ENCODE data around the gene FBXW4.
A peak's percentile ranks its signal among the peaks of the same experiment; 100 is the strongest.

The FBXW4 gene

DNA sequence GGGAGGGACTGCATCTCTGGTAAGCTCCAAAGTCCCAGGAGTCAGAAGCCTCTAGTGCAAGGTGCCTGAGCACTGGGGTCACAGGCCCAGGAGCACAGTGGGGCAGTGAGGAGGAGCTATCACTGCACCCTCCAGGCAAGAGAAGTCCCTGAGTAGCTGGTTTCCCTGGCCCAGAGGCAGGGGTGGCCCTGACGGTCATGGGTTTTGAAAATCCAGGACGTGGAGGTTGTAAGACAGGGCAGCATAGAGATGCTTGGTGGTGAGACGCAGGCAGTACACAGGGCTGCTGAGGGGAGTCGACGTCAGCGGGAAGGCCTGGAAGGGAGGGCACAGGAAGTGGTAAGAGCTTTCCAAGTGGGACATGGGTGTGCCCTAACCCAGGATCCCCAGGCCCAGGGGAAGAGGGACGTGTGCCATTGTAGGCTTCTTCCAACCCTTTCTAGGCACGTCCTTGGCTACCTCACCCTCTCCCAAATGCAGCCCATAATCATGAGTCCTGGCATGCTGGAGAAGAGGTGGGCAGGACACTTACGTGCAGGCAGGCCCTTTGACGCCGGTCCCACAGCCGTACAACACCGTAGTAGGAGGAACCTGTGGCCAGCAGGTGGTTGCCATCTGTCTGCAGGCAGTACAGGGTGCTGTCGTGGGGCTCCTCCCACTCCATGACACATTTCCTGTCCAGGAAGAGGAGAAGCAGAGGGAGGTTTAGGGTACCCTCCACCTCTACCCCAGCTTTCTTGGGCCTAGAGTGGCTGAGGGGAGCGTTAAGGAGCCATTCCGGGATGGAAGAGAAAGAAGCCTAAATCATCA is 83.7 kb downstream of the FBXW4 start:
- Histone ChIP-seq H2BK12ac (ENCODE audit: low read length) (no peak overlapping the region), H3K79me1 (ENCODE audit: low read depth, low read length) (no peaks in the 10 kb centered on the region), H3K27me3 (ENCODE audit: control insufficient read depth in 3 of 3, insufficient read depth in 3 of 3, low read depth in 1 of 3, low read length in 3 of 3) (peaks cover 0 to 23% (median 0%) of the 10 kb centered on the region in 3 experiments), H2BK120ac (ENCODE audit: low read depth, low read length) (no peak overlapping the region), H3K4ac (ENCODE audit: low read length) (no peak overlapping the region), H3K9ac (ENCODE audit: low read depth, low read length, poor library complexity) (no peak overlapping the region), H2BK15ac (ENCODE audit: low read length) (no peak overlapping the region), H3K4me1 (ENCODE audit: control insufficient read depth in 2 of 2, insufficient read depth in 1 of 2, low read depth in 1 of 2, low read length in 2 of 2) (peaks cover 11 to 48% of the 10 kb centered on the region in 2 donors), H3K4me3 (ENCODE audit: low read length in 2 of 2) (no peak overlapping the region), H3K18ac (ENCODE audit: low read length) (no peak overlapping the region), H2AK5ac (ENCODE audit: low read depth, low read length) (no peak overlapping the region), H3K4me2 (ENCODE audit: insufficient read depth, low read length, poor library complexity, severe bottlenecking) (no peak overlapping the region), H3K36me3 (replicated peaks in 1 of 2; ENCODE audit: control insufficient read depth in 2 of 2, insufficient read depth in 2 of 2, low read length in 2 of 2) (peaks cover 5 to 13% of the 10 kb centered on the region in 2 donors), H4K8ac (ENCODE audit: low read depth, low read length) (peak overlapping the region; percentile 32), H2AFZ (ENCODE audit: low read length) (no peak overlapping the region), H4K91ac (ENCODE audit: low read depth, low read length, poor library complexity) (no peak overlapping the region), H3K27ac (replicated peaks; ENCODE audit: low read length) (no peak overlapping the region), H2BK5ac (ENCODE audit: low read length) (no peak overlapping the region), H3K9me3 (replicated peaks in 1 of 2; ENCODE audit: control insufficient read depth in 2 of 2, insufficient read depth in 1 of 2, low read depth in 1 of 2, low read length in 2 of 2) (no peaks in the 10 kb centered on the region), H3K14ac (ENCODE audit: low read length) (no peak overlapping the region), H3K23ac (ENCODE audit: low read depth, low read length, poor library complexity) (no peak overlapping the region)
- WGBS, 2 donors (ENCODE audit: extremely low coverage in 2 of 2, insufficient read length in 2 of 2, insufficient replicate concordance in 1 of 2): no CpG with 5 or more reads among the region's 16 CpGs
- no peak for DNase-seq (ENCODE audit: low spot score)

DNA sequence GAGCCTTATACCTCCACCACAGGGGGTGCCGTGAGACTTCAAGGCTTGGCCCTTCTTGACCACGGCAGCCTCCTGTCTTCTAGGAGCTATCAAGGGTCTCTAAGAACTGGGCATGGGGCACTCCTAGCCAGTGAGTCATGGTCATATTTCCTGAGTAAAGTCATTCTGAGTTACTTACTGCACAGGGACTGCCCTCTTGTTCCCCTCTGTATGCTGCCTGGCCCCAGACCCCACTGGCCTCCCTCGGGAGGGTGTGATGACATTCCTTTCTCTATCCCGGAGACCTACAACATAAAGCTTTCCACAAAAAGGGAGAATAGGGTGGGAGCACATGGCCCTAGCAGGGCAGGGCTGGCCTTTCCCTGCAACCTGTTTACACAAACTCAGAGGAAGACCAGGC is 85.5 kb downstream of the FBXW4 start:
- Histone ChIP-seq H3K18ac (ENCODE audit: low read length) (no peak overlapping the region), H3K27me3 (ENCODE audit: control insufficient read depth in 3 of 3, insufficient read depth in 3 of 3, low read depth in 1 of 3, low read length in 3 of 3) (peaks cover 0 to 13% (median 0%) of the 10 kb centered on the region in 3 experiments), H3K9ac (ENCODE audit: low read depth, low read length, poor library complexity) (no peak overlapping the region), H3K27ac (replicated peaks; ENCODE audit: low read length) (no peak overlapping the region), H3K4me2 (ENCODE audit: insufficient read depth, low read length, poor library complexity, severe bottlenecking) (no peak overlapping the region), H2BK15ac (ENCODE audit: low read length) (no peak overlapping the region), H3K4ac (ENCODE audit: low read length) (no peak overlapping the region), H3K9me3 (replicated peaks in 1 of 2; ENCODE audit: control insufficient read depth in 2 of 2, insufficient read depth in 1 of 2, low read depth in 1 of 2, low read length in 2 of 2) (no peaks in the 10 kb centered on the region), H3K4me1 (ENCODE audit: control insufficient read depth in 2 of 2, insufficient read depth in 1 of 2, low read depth in 1 of 2, low read length in 2 of 2) (peaks cover 7 to 32% of the 10 kb centered on the region in 2 donors), H2BK5ac (ENCODE audit: low read length) (no peak overlapping the region), H3K4me3 (ENCODE audit: low read length in 2 of 2) (no peak overlapping the region), H3K14ac (ENCODE audit: low read length) (no peak overlapping the region), H3K36me3 (replicated peaks in 1 of 2; ENCODE audit: control insufficient read depth in 2 of 2, insufficient read depth in 2 of 2, low read length in 2 of 2) (peaks cover 5 to 15% of the 10 kb centered on the region in 2 donors), H4K8ac (ENCODE audit: low read depth, low read length) (no peak overlapping the region), H2AK5ac (ENCODE audit: low read depth, low read length) (no peak overlapping the region), H2BK120ac (ENCODE audit: low read depth, low read length) (no peak overlapping the region), H2BK12ac (ENCODE audit: low read length) (no peak overlapping the region), H2AFZ (ENCODE audit: low read length) (no peak overlapping the region), H4K91ac (ENCODE audit: low read depth, low read length, poor library complexity) (no peak overlapping the region), H3K23ac (ENCODE audit: low read depth, low read length, poor library complexity) (no peak overlapping the region), H3K79me1 (ENCODE audit: low read depth, low read length) (no peaks in the 10 kb centered on the region)
- no peak for DNase-seq (ENCODE audit: low spot score)
- WGBS, 2 donors (ENCODE audit: extremely low coverage in 2 of 2, insufficient read length in 2 of 2, insufficient replicate concordance in 1 of 2): no CpG with 5 or more reads among the region's 4 CpGs

DNA sequence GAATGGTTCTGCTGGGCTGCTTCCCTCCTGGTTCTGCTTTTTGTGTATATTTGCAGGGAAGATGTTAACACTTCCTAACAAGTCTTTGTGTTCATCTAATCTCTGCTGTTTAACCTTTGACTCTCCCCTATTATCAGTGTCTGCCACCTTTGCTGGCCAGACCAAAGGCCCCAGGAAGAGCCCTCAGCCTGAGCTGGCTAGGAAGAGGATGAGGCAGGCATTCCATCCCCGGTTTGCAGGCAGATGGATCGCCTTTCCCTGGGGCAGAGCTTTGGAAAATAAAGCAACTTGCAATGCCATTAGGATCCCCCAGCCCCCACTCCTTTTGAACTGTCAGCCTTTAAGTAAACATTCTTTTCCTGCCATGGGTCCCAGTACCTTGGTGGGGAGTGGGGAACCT is 87.8 kb downstream of the FBXW4 start:
- no peak overlapping the region for H4K91ac ChIP-seq (ENCODE audit: low read depth, low read length, poor library complexity)
- no peak overlapping the region for H2BK15ac ChIP-seq (ENCODE audit: low read length)
- H3K14ac ChIP-seq (ENCODE audit: low read length): no peak overlapping the region
- no peak overlapping the region for H3K9ac ChIP-seq (ENCODE audit: low read depth, low read length, poor library complexity)
- no peaks in the 10 kb centered on the region for H3K27me3 ChIP-seq (ENCODE audit: control insufficient read depth in 3 of 3, insufficient read depth in 3 of 3, low read depth in 1 of 3, low read length in 3 of 3)
- H2BK5ac ChIP-seq (ENCODE audit: low read length): no peak overlapping the region
- no peak overlapping the region for H3K4me2 ChIP-seq (ENCODE audit: insufficient read depth, low read length, poor library complexity, severe bottlenecking)
- H3K27ac ChIP-seq (replicated peaks; ENCODE audit: low read length): peak overlapping the region; percentile 67
- no peak overlapping the region for H2BK12ac ChIP-seq (ENCODE audit: low read length)
- H3K36me3 ChIP-seq (replicated peaks in 1 of 2; ENCODE audit: control insufficient read depth in 2 of 2, insufficient read depth in 2 of 2, low read length in 2 of 2): peaks cover 5 to 13% of the 10 kb centered on the region in 2 donors
- H2AFZ ChIP-seq (ENCODE audit: low read length): no peak overlapping the region
- H2AK5ac ChIP-seq (ENCODE audit: low read depth, low read length): no peak overlapping the region
- H4K8ac ChIP-seq (ENCODE audit: low read depth, low read length): no peak overlapping the region
- H3K4me3 ChIP-seq (ENCODE audit: low read length in 2 of 2): no peak overlapping the region
- H3K18ac ChIP-seq (ENCODE audit: low read length): peak overlapping the region; percentile 15
- no peaks in the 10 kb centered on the region for H3K79me1 ChIP-seq (ENCODE audit: low read depth, low read length)
- no peak overlapping the region for H3K23ac ChIP-seq (ENCODE audit: low read depth, low read length, poor library complexity)
- H2BK120ac ChIP-seq (ENCODE audit: low read depth, low read length): no peak overlapping the region
- peaks cover 0 to 19% of the 10 kb centered on the region in 2 donors for H3K4me1 ChIP-seq (ENCODE audit: control insufficient read depth in 2 of 2, insufficient read depth in 1 of 2, low read depth in 1 of 2, low read length in 2 of 2)
- no CpG with 5 or more reads among the region's 2 CpGs for WGBS, 2 donors (ENCODE audit: extremely low coverage in 2 of 2, insufficient read length in 2 of 2, insufficient replicate concordance in 1 of 2)
- H3K9me3 ChIP-seq (replicated peaks in 1 of 2; ENCODE audit: control insufficient read depth in 2 of 2, insufficient read depth in 1 of 2, low read depth in 1 of 2, low read length in 2 of 2): no peaks in the 10 kb centered on the region
- H3K4ac ChIP-seq (ENCODE audit: low read length): no peak overlapping the region
- no peak for DNase-seq (ENCODE audit: low spot score)

DNA sequence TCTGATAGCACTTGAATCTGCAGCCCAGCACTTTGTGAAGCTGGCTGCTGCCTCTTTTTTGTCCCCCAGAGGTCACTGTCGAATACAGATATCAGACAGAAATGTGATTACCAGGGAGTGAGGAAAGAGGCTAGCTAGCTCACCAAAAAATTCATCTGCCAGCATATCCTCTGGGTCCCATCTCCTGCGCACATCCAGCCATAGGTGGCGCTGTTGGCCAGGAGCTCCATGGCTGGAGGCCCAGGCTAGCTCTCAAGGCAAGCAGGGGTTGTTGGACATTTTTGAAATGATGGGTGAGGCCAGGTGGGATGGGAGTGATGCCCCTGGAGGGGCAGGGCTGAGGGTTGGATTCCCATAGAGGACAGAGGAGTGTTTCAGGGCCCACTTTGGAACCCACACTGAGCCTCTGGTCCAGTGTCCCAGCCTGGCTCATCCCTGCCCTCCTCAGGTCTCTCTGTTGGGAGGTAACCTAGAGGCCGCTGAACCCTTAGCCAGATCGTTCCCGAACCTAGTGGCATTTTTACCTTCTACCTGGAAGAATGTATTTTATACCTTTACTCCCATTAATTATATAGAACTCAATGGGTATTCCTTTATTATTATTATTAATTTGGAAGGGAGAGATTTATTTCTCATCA is 92.1 kb downstream of the FBXW4 start:
- no CpG with 5 or more reads among the region's 6 CpGs for WGBS, 2 donors (ENCODE audit: extremely low coverage in 2 of 2, insufficient read length in 2 of 2, insufficient replicate concordance in 1 of 2)
- Histone ChIP-seq H2BK5ac (ENCODE audit: low read length) (no peak overlapping the region), H2AFZ (ENCODE audit: low read length) (no peak overlapping the region)

More for the DNA sequence above, 92.1 kb downstream of the FBXW4 start:
- Histone ChIP-seq H2BK120ac (ENCODE audit: low read depth, low read length) (no peak overlapping the region), H3K14ac (ENCODE audit: low read length) (no peak overlapping the region), H2BK12ac (ENCODE audit: low read length) (no peak overlapping the region), H3K79me1 (ENCODE audit: low read depth, low read length) (no peaks in the 10 kb centered on the region), H3K4me1 (ENCODE audit: control insufficient read depth in 2 of 2, insufficient read depth in 1 of 2, low read depth in 1 of 2, low read length in 2 of 2) (peaks cover 0 to 14% of the 10 kb centered on the region in 2 donors), H4K8ac (ENCODE audit: low read depth, low read length) (no peak overlapping the region), H3K23ac (ENCODE audit: low read depth, low read length, poor library complexity) (no peak overlapping the region), H3K4ac (ENCODE audit: low read length) (no peak overlapping the region), H3K9me3 (replicated peaks in 1 of 2; ENCODE audit: control insufficient read depth in 2 of 2, insufficient read depth in 1 of 2, low read depth in 1 of 2, low read length in 2 of 2) (no peaks in the 10 kb centered on the region), H2AK5ac (ENCODE audit: low read depth, low read length) (no peak overlapping the region), H2BK15ac (ENCODE audit: low read length) (no peak overlapping the region), H3K18ac (ENCODE audit: low read length) (peak overlapping the region; percentile 34), H3K27me3 (ENCODE audit: control insufficient read depth in 3 of 3, insufficient read depth in 3 of 3, low read depth in 1 of 3, low read length in 3 of 3) (no peaks in the 10 kb centered on the region), H3K4me3 (ENCODE audit: low read length in 2 of 2) (no peak overlapping the region), H3K36me3 (replicated peaks in 1 of 2; ENCODE audit: control insufficient read depth in 2 of 2, insufficient read depth in 2 of 2, low read length in 2 of 2) (peaks cover 3 to 6% of the 10 kb centered on the region in 2 donors), H3K27ac (replicated peaks; ENCODE audit: low read length) (no peak overlapping the region), H4K91ac (ENCODE audit: low read depth, low read length, poor library complexity) (no peak overlapping the region), H3K4me2 (ENCODE audit: insufficient read depth, low read length, poor library complexity, severe bottlenecking) (no peak overlapping the region), H3K9ac (ENCODE audit: low read depth, low read length, poor library complexity) (no peak overlapping the region)
- DNase-seq (ENCODE audit: low spot score): peak; percentile 85

All from neuronal stem cell (in vitro differentiated cells).